Measurements from ENCODE around the gene AVPR1A. TPM values are rescaled to one million over a fixed set of nuclear protein-coding genes. Genes with fewer than 3 reads are reported as not detected.

The AVPR1A gene
- total RNA-seq, 1 donor from 2014 or later = 1.5 TPM

GRCh38 chr12:63098851-63099250 is 52.1 kb downstream of the AVPR1A start:
- peak; percentile 68 for TF ChIP-seq CTCF (conservative IDR thresholded peaks at IDR 0.05; ENCODE audit: low read depth, low read length)
- no peak overlapping the region for H3K4me3 ChIP-seq (ENCODE audit: low read depth, low read length)
- no peak for DNase-seq (ENCODE audit: low read depth)

DNA sequence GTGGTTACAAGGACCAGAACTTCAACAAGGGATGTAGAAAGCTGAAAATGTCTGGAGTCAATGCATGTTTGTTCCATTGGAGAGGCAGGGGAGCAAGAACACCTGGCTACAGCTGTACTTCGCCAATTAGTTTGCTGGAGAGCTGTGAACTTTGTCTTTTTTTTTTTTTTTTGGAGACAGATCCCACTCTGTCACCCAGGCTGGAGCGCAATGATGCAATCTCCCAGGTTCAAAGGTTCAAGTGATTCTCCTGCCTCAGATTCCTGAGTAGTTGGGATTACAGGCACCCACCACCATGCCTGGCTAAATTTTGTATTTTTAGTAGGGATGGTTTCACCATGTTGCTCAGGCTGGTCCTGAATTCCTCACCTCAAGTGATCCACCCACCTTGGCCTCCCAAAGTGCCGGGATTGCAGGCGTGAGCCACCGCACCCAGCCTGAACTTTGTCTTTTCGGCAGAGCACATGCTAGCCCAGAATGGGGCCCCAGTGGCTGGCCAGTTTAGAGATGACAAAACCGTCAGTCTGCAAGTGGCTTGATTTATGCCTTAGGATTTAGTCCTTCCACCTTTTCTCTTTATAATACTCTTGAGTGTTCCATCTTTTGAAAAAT is 55.5 kb downstream of the AVPR1A start:
- no peak overlapping the region for H3K4me3 ChIP-seq (ENCODE audit: low read depth, low read length)
- no peak for TF ChIP-seq CTCF (conservative IDR thresholded peaks at IDR 0.05; ENCODE audit: low read depth, low read length)
- DNase-seq (ENCODE audit: low read depth) = no peak

DNA sequence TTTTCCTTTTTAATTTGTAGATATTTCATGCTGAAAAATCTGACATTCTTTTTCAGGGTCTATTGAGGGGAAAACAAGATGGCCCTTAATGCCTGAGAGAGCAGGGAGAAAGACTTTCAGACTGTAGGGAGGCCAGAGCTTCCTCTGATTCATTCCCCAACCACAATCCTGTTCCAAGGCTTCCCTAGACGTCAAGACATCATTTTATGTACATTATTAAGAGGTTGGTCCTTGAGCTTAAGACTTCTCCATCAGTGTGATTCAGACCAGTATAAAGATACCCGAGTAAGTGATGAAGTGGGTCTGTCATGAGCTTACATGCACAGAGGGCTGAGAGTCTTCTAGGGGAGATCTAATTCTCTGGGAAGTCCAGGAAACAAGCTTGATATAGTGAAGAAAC is 57.3 kb downstream of the AVPR1A start:
- TF ChIP-seq CTCF (conservative IDR thresholded peaks at IDR 0.05; ENCODE audit: low read depth, low read length) = no peak
- H3K4me3 ChIP-seq (ENCODE audit: low read depth, low read length) = no peak overlapping the region
- DNase-seq (ENCODE audit: low read depth) = no peak

- no peak for DNase-seq (ENCODE audit: low read depth)
- no peak for TF ChIP-seq CTCF (conservative IDR thresholded peaks at IDR 0.05; ENCODE audit: low read depth, low read length)
- no peak overlapping the region for H3K4me3 ChIP-seq (ENCODE audit: low read depth, low read length)
Observed at GRCh38 chr12:63093084-63093483, 57.9 kb downstream of the AVPR1A start.

Other genes with a start within 250 kb of the AVPR1A start
- gene PPM1H, start 216.1 kb downstream of the AVPR1A start, total RNA-seq = 3.9 and 4.2 TPM in 2 replicates

Measured in epithelial cell of proximal tubule (primary cell).